ENCODE data around the gene ARHGAP21. TPM values are rescaled to one million over a fixed set of nuclear protein-coding genes. Genes with fewer than 3 reads are reported as not detected.

The ARHGAP21 gene
- total and polyA plus RNA-seq, 2 experiments from 2014 or later = 15.3 to 44.5 TPM

- H3K4me1 Mint-ChIP-seq = peaks cover 21% of the 10 kb centered on the region
- Histone ChIP-seq H3K4me1 (ENCODE audit: insufficient read depth) (peaks cover 9% of the 10 kb centered on the region; the same call in 1 of the 2 replicates), H3K79me2 (replicated peaks; ENCODE audit: insufficient read depth) (peaks cover 87% of the 10 kb centered on the region), H3K36me3 (ENCODE audit: insufficient read depth) (no peaks in the 10 kb centered on the region), H2AFZ (no peak overlapping the region), H3F3A (replicated peaks; ENCODE audit: low read depth) (no peaks in the 10 kb centered on the region), H3K27me3 (ENCODE audit: insufficient read depth) (no peaks in the 10 kb centered on the region), H3K4me3 (no peak overlapping the region), H3K27ac (ENCODE audit: low read depth) (no peak overlapping the region), H3K9me2 (ENCODE audit: insufficient read depth) (no peaks in the 10 kb centered on the region), H3K4me2 (no peak overlapping the region), H4K20me1 (replicated peaks; ENCODE audit: insufficient read depth) (no peaks in the 10 kb centered on the region; the same call in none of the 2 replicates)
- H3K36me3 Mint-ChIP-seq (ENCODE audit: low read depth) = no peaks in the 10 kb centered on the region
- DNase-seq (ENCODE audit: low spot score) = no peak
- H3K27ac Mint-ChIP-seq = no peak overlapping the region
- no peak for ATAC-seq
- H3K9me3 Mint-ChIP-seq = no peaks in the 10 kb centered on the region
- H3K27me3 Mint-ChIP-seq (ENCODE audit: insufficient read depth, low read depth, poor library complexity) = no peaks in the 10 kb centered on the region
- no peak overlapping the region for H3K4me3 Mint-ChIP-seq
- TF ChIP-seq REST (IDR thresholded peaks at IDR 0.05; ENCODE audit: unreplicated experiment) (no peak), ZNF331 (CRISPR knock-in tag; IDR thresholded peaks at IDR 0.05; ENCODE audit: low read depth) (no peak), STAT1 (IDR thresholded peaks at IDR 0.05; ENCODE audit: unreplicated experiment) (no peak), CTCF (conservative IDR thresholded peaks at IDR 0.05; ENCODE audit: low read depth in 2 of 2) (no peak), ETS1 (IDR thresholded peaks at IDR 0.05) (no peak), CREB1 (CRISPR knock-in tag; IDR thresholded peaks at IDR 0.05; ENCODE audit: low read depth) (no peak), EZH2phosphoT487 (IDR thresholded peaks at IDR 0.05; ENCODE audit: unreplicated experiment) (no peak), JUNB (IDR thresholded peaks at IDR 0.05; ENCODE audit: unreplicated experiment) (no peak), ZNF462 (CRISPR knock-in tag; IDR thresholded peaks at IDR 0.05) (no peak), POLR2AphosphoS5 (IDR thresholded peaks at IDR 0.05; ENCODE audit: low read depth) (no peak), EZH2 (IDR thresholded peaks at IDR 0.05; ENCODE audit: low read depth, unreplicated experiment) (no peak), ZNF114 (CRISPR knock-in tag; IDR thresholded peaks at IDR 0.05) (no peak), NANOG (IDR thresholded peaks at IDR 0.05; ENCODE audit: borderline replicate concordance) (no peak)
These were observed 25.4 kb downstream of the ARHGAP21 start for GRCh38 chr10:24698270-24698669.

Data from GM23338 (cell line).